Measurements from ENCODE around the gene ANKRD1. TPM values are rescaled to one million over a fixed set of nuclear protein-coding genes. Genes with fewer than 3 reads are reported as not detected.

The ANKRD1 gene
- total and polyA plus RNA-seq, 2 of the 8 experiments (the other 6 are each of a cell fraction or from before 2014, with no cell fraction given) = 0.03 TPM; not detected in 1

DNA sequence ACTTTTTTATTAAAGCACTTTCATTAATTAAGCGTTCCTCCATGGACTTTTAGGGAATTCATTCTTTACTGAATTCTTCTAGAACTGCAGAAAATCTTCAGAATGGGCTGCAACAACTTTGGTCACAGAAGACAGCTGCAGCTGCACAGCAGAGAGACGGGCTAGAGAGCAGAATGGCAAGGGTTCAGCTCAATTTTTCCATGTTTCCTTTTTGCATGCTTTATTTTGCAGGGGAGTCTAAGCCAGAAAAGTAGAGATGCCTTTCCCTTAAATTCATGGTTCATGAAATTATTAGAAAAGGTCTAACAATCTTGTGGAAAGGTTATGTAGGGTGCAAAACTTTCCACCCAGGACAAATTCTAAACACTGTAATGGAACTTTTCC lies 15.4 kb upstream of the ANKRD1 start (continued):
- TF ChIP-seq POLR2AphosphoS5 (IDR thresholded peaks at IDR 0.05; ENCODE audit: low read depth, low read length) (no peak), SUZ12 (IDR thresholded peaks at IDR 0.05; ENCODE audit: low read length) (no peak)
